ENCODE data around the gene NAPSA. TPM values are rescaled to one million over a fixed set of nuclear protein-coding genes. Genes with fewer than 3 reads are reported as not detected.

Gene NAPSA
- total RNA-seq, 4 donors from 2014 or later, result 1.6 to 5.0 (median 3.1) TPM

GRCh38 chr19:50326101-50326664 lies 39.3 kb downstream of the NAPSA start:
- no peak for DNase-seq
- 24% methylated on average over 26 of the region's 26 CpGs; no CpG with 5 or more reads in 1 of the 2 donors for WGBS, 2 donors (ENCODE audit: low coverage in 1 of 2)
- H3K4me3 ChIP-seq, result no peak overlapping the region
- intact Hi-C loops (cut with DNase I; ENCODE audit: low total_unique reads), result no loop called here
- no peaks in the 10 kb centered on the region for H3K9me3 ChIP-seq
- no peak overlapping the region for H3K27ac ChIP-seq
- TF ChIP-seq POLR2AphosphoS5 (IDR thresholded peaks at IDR 0.05) (no peak), POLR2A (IDR thresholded peaks at IDR 0.05) (no peak), EP300 (IDR thresholded peaks at IDR 0.05; ENCODE audit: low read depth) (no peak)
- TF ChIP-seq, protein P1, sequence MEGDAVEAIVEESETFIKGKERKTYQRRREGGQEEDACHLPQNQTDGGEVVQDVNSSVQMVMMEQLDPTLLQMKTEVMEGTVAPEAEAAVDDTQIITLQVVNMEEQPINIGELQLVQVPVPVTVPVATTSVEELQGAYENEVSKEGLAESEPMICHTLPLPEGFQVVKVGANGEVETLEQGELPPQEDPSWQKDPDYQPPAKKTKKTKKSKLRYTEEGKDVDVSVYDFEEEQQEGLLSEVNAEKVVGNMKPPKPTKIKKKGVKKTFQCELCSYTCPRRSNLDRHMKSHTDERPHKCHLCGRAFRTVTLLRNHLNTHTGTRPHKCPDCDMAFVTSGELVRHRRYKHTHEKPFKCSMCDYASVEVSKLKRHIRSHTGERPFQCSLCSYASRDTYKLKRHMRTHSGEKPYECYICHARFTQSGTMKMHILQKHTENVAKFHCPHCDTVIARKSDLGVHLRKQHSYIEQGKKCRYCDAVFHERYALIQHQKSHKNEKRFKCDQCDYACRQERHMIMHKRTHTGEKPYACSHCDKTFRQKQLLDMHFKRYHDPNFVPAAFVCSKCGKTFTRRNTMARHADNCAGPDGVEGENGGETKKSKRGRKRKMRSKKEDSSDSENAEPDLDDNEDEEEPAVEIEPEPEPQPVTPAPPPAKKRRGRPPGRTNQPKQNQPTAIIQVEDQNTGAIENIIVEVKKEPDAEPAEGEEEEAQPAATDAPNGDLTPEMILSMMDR (IDR thresholded peaks at IDR 0.05), result no peak
- peaks cover 50% of the 10 kb centered on the region for H3K27me3 ChIP-seq
- in situ Hi-C loops (cut with MboI; ENCODE audit: low pct_ligation_motif_present in 1 of 4, low pct_unique_long_range_greater_than_20kb in 1 of 4, low sequenced_read_pairs in 3 of 4), result no loop called here
- H3K36me3 ChIP-seq, result no peaks in the 10 kb centered on the region
- peaks cover 3 to 33% (median 29%) of the 10 kb centered on the region in 4 donors for H3K4me1 ChIP-seq

- H3K27ac ChIP-seq, result no peak overlapping the region
- 2 to 13% methylated on average over 2 to 46 of the region's 48 CpGs for WGBS, 2 donors (ENCODE audit: low coverage in 1 of 2)
- H3K9me3 ChIP-seq, result no peaks in the 10 kb centered on the region
- peaks cover 3 to 26% (median 23%) of the 10 kb centered on the region in 4 donors for H3K4me1 ChIP-seq
- in situ Hi-C loops (cut with MboI; ENCODE audit: low pct_ligation_motif_present in 1 of 4, low pct_unique_long_range_greater_than_20kb in 1 of 4, low sequenced_read_pairs in 3 of 4) (no loop called here), intact Hi-C loops (cut with DNase I; ENCODE audit: low total_unique reads) (no loop called here)
- TF ChIP-seq POLR2A (IDR thresholded peaks at IDR 0.05) (no peak), EP300 (IDR thresholded peaks at IDR 0.05; ENCODE audit: low read depth) (no peak), POLR2AphosphoS5 (IDR thresholded peaks at IDR 0.05) (no peak)
- TF ChIP-seq, protein P1 (IDR thresholded peaks at IDR 0.05), result no peak
- H3K4me3 ChIP-seq, result no peak overlapping the region
- peaks cover 43% of the 10 kb centered on the region for H3K27me3 ChIP-seq
- DNase-seq, result peak; percentile 62
- no peaks in the 10 kb centered on the region for H3K36me3 ChIP-seq
These were observed 39.9 kb downstream of the NAPSA start for GRCh38 chr19:50325310-50326100.

- intact Hi-C loops (cut with DNase I; ENCODE audit: low total_unique reads), result no loop called here
- in situ Hi-C loops (cut with MboI; ENCODE audit: low pct_ligation_motif_present in 1 of 4, low pct_unique_long_range_greater_than_20kb in 1 of 4, low sequenced_read_pairs in 3 of 4), result no loop called here
- Histone ChIP-seq H3K36me3 (no peaks in the 10 kb centered on the region), H3K27ac (no peak overlapping the region), H3K9me3 (no peaks in the 10 kb centered on the region), H3K4me1 (peaks cover 3 to 15% (median 12%) of the 10 kb centered on the region in 4 donors), H3K4me3 (no peak overlapping the region), H3K27me3 (peaks cover 32% of the 10 kb centered on the region)
- DNase-seq, result no peak
- TF ChIP-seq, protein P1 (IDR thresholded peaks at IDR 0.05), result no peak
- TF ChIP-seq POLR2AphosphoS5 (IDR thresholded peaks at IDR 0.05) (no peak), POLR2A (IDR thresholded peaks at IDR 0.05) (no peak), EP300 (IDR thresholded peaks at IDR 0.05; ENCODE audit: low read depth) (no peak)
- 80 to 87% methylated on average over 5 to 11 of the region's 11 CpGs for WGBS, 2 donors (ENCODE audit: low coverage in 1 of 2)
These were observed 41.1 kb downstream of the NAPSA start for GRCh38 chr19:50324331-50324730.

DNA sequence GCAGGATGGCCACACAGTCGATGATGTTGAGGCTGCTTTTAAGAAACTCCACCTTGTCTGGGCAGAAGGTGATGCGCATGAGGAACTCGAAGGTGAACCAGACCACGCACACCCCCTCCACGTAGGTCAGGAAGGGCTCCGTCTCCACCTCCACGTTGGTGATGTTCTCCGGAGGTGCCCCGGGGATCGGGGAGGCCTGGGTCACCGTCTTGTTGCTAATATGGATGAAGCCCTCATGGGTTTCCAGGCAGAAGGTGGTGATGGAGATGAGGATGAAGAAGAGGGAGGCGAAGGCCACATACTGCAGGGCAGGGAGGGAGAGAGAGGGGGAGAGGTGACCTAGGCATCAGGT lies 41.7 kb downstream of the NAPSA start:
- in situ Hi-C loops (cut with MboI; ENCODE audit: low pct_ligation_motif_present in 1 of 4, low pct_unique_long_range_greater_than_20kb in 1 of 4, low sequenced_read_pairs in 3 of 4) (no loop called here), intact Hi-C loops (cut with DNase I; ENCODE audit: low total_unique reads) (no loop called here)
- H3K9me3 ChIP-seq, result no peaks in the 10 kb centered on the region
- H3K4me1 ChIP-seq, result peaks cover 3 to 14% (median 10%) of the 10 kb centered on the region in 4 donors
- no peak for DNase-seq
- no peaks in the 10 kb centered on the region for H3K36me3 ChIP-seq
- peaks cover 29% of the 10 kb centered on the region for H3K27me3 ChIP-seq
- no peak for TF ChIP-seq POLR2A (IDR thresholded peaks at IDR 0.05)
- no peak for TF ChIP-seq POLR2AphosphoS5 (IDR thresholded peaks at IDR 0.05)
- no peak for TF ChIP-seq EP300 (IDR thresholded peaks at IDR 0.05; ENCODE audit: low read depth)
- TF ChIP-seq, protein P1 (IDR thresholded peaks at IDR 0.05), result no peak
- 91% methylated on average over 11 of the region's 12 CpGs; no CpG with 5 or more reads in 1 of the 2 donors for WGBS, 2 donors (ENCODE audit: low coverage in 1 of 2)
- H3K27ac ChIP-seq, result no peak overlapping the region
- H3K4me3 ChIP-seq, result no peak overlapping the region

Measured in transverse colon (tissue), 4 donors.